Epithelial cell of esophagus (primary cell): ENCODE results near the gene MYCN.

Experiments used
- DNase-seq: peaks from one replicate; pipeline ENCODE4 v3.0.0; 2010; ENCODE audit warnings: low read depth
- H3K4me3 ChIP-seq: 2 replicates; pipeline ENCODE4 v1.5.1; 2011; ENCODE audit warnings: mild to moderate bottlenecking, low read length, control low read depth
- CTCF ChIP-seq: IDR thresholded peaks from 2 replicates; pipeline ENCODE4 v1.5.1; 2011; ENCODE audit warnings: low read depth, mild to moderate bottlenecking, low read length, control low read depth, inconsistent platforms; ENCODE audit not compliant: insufficient read depth; ENCODE audit errors: missing control alignments

Gene MYCN

GRCh38 chr2:15953891-15954680, 13.7 kb downstream of the MYCN start:
- no peak for DNase-seq
- TF ChIP-seq CTCF = no peak
- no peak overlapping the region for H3K4me3 ChIP-seq

GRCh38 chr2:15954761-15955160, 14.4 kb downstream of the MYCN start:
- no peak for DNase-seq
- no peak for TF ChIP-seq CTCF
- H3K4me3 ChIP-seq = no peak overlapping the region

- H3K4me3 ChIP-seq = no peak overlapping the region
- DNase-seq = peak; percentile 30
- no peak for TF ChIP-seq CTCF
Measured at GRCh38 chr2:15955232-15955988, 15.1 kb downstream of the MYCN start.

GRCh38 chr2:15956230-15956629, 15.9 kb downstream of the MYCN start:
- TF ChIP-seq CTCF = no peak
- H3K4me3 ChIP-seq = no peak overlapping the region
- no peak for DNase-seq

- no peak for TF ChIP-seq CTCF
- H3K4me3 ChIP-seq = no peak overlapping the region
- no peak for DNase-seq
Measured at GRCh38 chr2:15956751-15957736, 16.7 kb downstream of the MYCN start.

GRCh38 chr2:15957881-15958713, 17.7 kb downstream of the MYCN start:
- no peak for DNase-seq
- no peak overlapping the region for H3K4me3 ChIP-seq
- TF ChIP-seq CTCF = no peak
